ENCODE results near the gene STOML1.

STOML1 gene, protein sequence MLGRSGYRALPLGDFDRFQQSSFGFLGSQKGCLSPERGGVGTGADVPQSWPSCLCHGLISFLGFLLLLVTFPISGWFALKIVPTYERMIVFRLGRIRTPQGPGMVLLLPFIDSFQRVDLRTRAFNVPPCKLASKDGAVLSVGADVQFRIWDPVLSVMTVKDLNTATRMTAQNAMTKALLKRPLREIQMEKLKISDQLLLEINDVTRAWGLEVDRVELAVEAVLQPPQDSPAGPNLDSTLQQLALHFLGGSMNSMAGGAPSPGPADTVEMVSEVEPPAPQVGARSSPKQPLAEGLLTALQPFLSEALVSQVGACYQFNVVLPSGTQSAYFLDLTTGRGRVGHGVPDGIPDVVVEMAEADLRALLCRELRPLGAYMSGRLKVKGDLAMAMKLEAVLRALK

DNA sequence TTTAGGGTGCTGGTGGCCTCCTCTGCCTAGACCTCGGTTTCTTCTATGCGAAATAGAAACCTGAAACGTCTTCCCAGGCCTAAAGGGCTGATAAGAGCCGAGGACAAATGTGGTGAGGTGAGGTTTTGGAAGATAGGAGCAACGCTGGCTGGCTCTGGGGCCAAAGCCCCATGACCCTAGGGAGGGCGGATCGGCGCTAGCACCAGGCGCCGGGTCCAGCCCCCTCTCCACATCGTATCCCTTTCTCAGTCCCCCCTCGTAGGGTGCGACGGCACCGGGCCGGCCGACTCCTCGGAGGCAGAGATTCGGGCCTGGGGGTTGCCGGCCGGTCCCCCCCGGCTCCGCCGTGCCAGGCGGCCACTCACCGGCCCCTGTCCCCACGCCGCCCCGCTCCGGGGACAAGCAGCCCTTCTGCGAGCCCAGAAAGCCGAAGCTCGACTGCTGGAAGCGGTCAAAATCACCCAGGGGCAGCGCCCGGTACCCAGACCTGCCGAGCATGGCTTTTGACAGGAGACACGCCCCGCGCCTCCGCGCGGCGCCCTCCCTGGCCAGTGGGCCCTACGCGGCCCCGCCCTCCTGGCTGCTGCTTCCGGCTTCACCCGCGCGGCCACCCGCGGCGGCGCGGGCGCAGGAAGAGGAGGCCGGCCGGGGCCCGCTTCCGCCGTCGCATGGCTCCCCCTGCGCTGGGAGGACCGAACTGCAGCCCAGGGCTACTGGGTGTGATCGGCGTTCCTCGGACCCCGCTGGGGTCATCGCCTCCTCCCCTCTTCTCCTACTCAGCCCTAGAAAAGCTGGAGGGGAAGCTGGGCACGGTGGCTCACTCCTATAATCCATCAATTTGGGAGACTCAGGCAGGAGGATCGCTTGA, at the start of gene STOML1:
Gene STOML1 (minus strand): TSS at position 570 of the 868 bp plus-strand sequence. CDS start 72 bp downstream, at position 498.
- peak; percentile 88 to 96 for DNase-seq

DNA sequence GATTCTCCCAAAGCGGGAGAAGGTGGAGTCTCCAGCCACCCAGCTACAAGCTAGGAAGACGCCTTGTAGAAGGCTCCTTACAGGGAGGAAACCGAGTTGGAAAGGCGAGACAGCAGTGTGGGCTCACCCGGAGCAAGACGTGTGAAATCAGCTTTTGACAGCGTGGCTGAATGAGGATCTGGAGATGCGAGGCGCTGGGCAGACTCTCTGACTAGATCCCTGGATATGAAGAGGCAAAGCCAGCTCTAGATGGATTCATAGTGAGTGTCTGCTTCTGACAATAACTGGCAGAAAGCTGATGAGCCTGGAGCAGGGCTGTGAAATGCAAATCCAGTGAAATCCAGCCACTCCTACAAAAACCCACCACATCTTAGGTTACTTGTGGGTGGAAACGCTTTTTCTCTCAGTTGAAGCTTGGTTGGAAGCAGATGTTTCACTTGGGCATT, 49.2 kb upstream of the STOML1 start:
- no peak for DNase-seq

DNA sequence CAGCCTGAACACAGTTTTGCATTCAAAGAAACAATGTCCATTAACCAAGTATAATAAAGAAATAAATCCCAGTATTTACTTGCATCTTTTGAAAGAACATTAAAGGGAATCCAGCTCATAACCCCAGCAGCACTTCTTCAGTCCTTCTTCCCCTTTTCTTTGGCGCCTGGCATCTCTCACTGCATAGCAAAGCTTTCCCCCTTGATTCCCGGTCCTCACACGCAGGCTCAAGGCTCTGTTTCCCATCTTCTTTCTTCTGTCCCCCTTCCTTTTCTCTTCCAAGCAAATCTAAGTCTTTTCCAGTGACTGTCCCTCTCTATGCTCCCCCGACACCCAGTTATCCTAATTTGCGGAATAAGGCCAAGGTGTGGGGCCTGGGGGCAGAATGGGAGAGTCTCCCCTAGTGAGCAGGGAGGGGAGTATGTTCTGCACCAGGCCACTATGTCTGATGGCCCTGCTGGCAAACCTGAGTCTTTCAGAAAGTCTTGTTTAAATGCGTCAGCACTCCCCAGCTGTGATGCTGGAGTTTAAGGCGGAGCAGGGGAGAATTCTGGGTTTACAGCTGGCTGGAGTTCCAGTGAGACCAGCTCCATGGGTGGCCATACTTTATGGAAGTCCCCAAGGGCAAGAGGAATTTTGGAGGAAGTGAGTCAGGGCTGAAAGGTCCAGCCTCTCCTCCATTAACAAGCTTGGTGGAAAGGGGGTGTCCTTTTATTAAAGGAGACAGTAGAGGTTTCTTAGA, 48.2 kb upstream of the STOML1 start:
- DNase-seq: no peak

DNA sequence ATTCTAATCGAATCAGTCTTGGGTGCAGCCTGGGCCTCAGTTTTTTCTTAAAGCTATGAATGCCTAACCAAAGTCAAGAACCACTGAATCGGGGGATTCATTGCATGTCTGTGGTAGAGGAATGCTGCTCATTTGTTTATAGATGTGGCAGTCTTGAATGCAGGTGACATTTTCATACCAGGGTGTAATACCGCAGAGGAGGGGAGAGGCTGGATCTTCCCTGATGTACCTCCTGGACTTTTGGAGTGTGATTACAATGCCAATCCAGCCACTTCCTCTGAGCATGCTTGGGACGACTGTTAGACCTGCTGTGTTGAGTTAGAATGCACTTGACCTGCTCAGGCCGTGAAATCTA, 47.5 kb upstream of the STOML1 start:
- DNase-seq: no peak

DNA sequence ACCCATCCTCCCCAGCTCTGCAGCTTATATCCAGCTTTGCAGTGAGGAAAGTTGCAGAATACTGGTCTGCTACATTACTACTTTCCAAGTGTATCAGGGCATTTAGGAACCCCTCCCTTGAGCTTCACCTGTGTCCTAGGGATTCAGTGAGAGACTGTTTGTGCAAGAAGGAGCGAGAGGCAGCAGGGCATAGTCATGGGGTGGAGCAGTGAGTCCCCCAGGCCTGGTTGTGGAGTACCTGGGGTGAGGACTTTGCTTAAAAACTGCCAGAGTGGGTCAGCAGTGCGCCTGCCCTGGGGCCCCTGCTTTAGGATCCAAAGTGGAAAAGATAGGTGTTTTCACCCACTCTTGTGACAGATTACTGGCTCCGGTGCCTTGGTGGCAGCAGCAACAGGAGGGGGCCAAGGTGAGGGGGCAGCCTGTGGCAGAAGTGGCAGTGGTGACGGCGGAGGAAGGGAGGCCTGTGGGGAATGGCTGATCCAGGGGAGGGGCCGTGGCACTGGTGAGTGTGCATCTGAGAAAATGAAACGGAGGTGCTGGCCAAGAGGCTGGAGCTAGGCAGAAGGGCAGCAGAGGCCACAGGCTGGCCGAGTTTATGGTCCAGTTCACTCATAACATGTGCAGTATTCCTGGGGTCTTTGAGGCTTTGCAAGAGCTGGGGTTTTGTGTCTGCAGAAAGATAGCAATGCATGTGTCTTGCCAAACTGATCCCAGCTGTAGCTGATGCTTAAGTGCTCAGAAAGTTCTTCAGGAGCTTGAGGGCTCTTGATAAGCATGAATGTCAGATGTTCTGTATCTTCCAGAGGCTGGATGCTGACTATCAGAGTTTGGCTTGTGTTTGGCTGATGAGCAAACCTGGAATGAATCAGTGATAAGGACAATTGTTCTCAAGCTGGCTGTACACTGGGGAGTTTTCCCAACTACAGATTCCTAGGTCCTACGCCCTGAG, 46.9 kb upstream of the STOML1 start:
- DNase-seq: peak in 1 of 2 experiments; percentile 83

DNA sequence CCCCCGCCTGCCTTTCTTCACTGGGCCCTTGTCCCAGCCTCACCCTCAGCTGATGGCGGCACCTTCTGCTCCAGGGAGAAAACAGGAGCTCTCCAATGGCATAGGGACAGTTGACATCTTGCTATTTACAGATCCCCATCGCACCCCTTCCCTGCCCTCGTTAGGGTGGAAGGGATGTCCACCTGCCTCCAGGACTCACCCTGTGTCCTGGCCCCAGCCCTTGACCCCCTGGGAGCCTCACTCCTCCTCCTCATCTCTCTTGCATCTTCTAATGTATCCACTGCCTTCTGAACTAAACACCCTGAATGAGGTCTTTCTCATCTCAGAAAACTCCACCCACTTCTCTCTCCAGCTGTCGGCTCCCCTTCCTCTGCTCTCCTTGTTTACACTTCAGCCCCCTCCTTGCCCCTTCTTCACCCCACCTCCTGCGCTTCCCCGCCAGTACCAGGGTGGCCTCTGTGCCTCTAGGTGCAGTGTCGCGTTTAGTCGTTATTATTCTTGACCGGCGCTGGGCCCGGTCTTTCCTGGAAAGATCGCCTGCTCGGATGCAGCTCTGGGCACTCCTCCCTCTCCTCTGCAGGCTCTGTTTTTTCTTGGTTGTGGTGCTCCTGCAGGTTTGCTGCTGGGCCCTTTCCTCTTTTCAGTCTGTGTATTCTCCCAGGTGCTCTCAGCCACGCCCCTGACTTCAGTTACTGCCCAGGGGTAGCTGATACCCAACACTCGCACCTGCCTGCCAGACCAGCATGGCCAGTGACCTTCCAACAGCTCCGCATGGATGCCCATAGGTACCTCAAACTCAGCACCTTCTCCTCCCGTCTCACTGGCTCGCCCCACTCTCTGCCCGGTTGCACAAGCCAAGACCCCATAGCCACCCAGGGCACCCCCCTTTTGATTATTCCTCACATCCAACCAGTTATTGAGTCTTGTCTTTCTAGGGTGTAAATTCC, 45.3 kb upstream of the STOML1 start:
- DNase-seq: no peak

DNA sequence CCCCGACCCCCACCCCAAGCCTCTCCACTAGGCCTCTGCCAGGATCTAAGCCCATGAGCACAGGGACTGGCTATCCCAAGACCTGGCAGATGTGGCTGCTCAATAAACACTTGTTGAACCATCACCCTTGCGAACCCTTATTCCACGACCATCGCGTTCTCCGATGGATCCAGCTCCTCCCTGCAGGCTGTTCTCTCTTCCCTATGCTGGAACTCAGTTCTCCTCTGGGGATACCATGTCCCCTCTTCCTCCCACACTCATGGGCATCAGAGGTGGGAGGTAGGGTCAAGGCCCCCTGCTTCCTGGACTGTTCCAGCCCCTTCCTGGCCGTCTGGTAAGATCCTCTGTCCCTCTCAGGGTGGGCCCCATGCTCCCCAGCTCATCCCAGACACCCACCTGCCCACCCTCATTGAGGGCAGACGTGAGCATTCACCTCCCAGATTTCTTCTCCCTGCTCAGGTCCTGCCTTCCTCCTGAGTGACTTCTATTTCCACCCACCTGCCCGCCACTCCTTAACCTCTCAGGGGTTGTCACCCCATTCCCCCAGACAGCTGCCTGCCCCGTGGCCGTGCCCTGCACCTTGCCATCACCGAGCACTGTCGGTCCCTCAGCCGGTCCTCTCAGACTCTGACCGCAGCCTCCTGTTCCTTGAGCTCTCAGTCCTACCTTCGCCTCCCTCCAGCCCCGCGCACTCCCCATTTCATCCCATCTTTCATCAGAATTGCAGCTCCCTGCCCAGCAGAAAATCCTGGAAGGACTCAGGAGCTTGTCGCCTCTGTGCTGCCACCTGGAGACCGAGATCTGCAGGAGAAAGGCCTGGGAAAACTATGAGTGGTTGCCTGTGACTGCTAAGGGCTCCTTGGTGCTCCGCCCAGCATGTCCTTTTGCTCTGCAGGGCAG, 44.4 kb upstream of the STOML1 start:
- peak; percentile 41 to 69 for DNase-seq

DNA sequence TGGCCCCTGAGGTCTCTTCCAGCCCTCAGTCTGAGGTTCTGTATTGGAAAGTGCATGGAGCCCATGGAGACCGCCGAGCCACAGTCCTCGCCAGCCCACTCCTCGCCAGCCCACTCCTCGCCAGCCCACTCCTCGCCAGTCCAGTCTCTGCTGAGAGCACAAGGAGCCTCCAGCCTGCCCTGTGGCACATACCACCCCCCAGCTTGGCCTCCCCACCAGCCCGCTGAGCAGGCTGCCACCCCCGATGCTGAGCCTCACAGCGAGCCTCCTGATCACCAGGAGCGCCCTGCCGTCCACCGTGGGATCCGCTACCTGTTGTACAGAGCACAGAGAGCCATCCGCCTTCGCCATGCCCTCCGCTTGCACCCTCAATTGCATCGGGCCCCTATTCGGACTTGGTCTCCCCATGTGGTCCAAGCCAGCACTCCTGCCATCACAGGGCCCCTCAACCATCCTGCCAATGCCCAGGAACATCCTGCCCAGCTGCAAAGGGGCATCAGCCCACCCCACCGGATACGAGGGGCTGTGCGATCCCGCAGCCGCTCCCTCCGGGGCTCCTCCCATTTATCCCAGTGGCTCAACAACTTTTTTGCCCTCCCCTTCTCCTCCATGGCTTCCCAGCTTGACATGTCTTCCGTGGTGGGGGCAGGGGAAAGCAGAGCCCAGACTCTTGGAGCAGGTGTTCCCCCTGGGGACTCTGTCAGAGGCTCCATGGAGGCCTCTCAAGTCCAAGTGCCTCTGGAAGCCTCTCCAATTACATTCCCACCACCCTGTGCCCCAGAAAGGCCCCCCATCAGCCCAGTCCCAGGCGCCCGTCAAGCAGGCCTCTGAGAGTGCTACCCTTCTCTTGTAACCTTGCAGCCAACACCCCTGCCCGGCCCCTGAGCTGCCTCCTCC, 43.3 kb upstream of the STOML1 start:
- peak; percentile 27 to 60 for DNase-seq

DNA sequence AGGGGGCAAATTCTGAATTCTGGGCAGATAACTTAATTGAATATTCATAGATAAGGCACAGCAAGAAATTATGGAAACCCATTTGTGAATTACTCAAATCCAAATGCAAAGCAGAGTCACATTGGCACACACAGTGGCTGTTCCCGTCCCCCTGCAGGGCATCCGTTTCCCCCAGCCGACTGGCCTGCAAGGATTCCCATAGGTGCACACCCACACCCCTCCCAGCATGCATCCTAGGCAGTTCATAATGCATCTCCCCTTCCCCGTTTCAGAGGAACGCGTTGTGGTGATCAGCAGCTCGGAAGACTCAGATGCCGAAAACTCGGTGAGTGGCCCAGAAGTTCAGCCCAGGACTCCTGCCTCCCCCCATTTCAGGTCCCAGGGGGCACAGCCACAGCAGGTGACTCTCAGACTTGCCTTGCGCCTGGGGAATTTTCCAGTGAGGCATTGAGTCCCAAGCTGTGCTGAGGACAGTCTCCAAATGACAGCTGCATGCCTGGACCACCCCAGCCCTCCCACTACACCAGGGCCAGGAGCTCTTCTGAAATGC, 42.2 kb upstream of the STOML1 start:
- DNase-seq: no peak

DNA sequence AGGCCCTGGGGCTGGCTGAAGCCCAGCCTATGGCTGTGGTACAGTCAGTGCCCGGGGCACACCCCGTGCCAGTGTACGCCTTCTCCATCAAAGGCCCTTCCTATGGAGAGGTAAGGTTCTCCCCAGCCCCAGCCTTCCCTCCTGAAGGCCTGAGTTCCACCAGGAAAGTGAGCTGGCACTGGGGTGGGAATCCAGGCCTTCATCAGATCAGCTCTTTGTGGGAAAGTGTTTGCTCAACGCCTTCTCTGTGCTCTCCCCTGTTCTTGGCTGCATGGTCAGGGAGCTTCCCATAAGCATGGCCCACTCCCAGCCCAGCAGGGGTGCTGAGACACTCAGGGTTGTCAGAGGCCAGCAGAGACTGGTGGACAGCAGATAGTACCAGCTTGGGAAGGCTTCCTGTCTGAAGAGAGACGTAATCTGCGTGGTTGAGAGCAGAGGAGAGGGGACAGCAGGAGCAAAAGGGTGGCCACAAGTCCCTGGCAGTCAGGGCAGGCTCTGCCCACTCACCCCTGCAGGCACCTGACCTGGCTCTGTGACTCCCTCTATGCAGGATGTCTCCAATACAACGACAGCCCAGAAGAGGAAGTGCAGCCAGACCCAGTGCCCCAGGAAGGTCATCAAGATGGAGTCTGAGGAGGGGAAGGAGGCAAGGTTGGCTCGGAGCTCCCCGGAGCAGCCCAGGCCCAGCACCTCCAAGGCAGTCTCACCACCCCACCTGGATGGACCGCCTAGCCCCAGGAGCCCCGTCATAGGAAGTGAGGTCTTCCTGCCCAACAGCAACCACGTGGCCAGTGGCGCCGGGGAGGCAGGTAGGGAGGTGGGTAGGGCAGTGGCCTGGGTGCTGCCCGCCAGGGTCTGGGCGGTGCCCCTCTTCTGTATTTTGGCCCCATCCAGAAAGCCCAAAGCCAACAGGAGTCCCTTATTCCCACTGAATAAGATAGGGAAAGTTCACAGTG, 40.8 kb upstream of the STOML1 start:
- DNase-seq: no peak

DNA sequence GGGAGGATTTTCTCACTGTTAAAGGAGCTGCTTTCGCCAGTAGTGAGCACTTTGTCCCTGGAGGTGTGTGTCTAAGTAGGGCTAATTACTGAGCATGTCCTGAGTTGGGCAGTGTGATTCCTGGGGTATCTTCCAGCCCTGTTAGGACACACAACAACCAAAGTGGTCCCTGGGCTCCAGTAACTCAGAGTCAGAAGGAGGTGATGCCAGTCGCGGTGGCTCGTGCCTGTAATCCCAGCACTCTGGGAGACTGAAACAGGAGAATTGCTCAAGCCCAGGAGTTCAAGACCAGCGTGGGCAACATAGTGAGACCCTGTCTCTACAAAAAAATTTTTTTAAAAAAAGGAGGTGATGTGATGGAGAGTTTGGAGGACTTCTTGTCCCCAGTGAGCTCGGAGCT, 40.0 kb upstream of the STOML1 start:
- DNase-seq: no peak

DNA sequence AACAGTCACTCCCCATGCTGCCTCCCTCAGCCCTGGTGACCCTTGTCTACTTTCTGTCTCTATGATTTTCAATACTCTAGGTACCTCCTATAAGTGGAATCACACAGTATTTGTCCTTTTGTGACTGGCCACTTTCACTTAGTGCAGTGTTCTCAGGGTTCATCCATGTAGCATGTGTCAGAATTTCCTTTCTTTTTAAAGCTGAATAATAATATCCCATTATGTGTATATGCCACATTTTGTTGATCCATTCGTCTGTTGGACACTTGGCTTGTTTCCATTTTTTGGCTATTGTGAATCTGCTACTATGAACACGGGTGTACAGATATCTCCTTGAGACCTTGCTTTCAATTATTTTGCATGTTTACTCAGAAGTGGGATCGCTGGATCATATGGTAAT, 36.6 kb upstream of the STOML1 start:
- no peak for DNase-seq

DNA sequence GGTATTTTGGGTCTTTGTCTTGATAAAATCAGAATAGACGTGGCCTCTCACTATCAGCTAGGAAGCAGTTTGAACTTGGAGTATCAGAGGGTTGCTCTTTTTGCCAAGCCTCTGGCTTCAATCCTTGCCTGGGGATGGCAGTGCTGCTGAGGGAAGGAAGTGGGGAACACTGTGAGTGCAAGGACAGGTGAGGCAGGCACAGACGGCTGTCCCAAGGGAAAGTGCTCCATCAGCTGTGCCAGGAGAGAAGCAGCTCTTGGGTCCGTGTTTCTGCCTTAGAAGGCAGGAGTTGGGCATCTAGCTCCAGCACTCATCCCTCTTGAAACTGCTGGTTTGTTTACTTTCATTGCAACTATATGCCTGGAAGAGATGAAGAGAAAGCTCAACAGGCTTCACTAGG, 35.6 kb upstream of the STOML1 start:
- no peak for DNase-seq

DNA sequence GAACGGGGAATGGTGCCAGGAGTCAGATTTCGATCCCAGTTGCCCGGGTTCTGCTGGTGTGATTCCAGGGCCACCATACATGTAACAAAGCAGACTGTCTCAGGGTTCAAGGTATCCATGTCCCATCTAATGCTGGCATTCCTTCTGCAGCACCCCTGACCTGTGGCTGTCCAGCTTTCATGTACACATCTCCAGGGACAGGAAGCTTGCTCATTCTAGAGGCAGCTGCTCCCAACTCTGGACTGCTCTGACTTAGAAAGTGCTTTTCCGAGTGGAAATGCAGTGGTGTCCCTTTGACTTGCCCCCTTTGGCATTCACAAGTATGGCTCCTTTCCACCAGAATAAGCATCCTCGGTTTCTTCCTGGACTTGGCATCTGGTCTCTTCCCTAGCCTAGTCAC, 33.3 kb upstream of the STOML1 start:
- no peak for DNase-seq

DNA sequence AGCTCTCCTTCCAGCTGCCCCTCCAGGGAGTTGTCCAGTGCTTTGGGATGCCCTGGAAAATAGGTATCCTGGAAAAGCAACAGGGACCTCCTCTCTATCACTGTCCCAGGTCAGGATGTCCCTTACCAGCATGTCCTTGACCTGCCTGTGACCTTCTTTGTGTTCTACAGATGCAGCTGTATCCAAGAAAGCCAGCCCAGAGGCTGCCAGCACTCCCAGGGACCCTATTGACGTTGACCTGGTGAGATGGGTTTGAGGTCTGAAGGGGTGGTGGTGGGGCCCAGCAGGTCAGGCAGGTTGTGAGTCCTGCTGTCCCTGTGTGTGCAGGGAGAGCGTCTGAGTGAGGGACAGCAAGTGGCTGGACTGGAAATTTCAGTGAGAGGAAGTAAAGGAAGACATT, 32.6 kb upstream of the STOML1 start:
- DNase-seq: no peak

DNA sequence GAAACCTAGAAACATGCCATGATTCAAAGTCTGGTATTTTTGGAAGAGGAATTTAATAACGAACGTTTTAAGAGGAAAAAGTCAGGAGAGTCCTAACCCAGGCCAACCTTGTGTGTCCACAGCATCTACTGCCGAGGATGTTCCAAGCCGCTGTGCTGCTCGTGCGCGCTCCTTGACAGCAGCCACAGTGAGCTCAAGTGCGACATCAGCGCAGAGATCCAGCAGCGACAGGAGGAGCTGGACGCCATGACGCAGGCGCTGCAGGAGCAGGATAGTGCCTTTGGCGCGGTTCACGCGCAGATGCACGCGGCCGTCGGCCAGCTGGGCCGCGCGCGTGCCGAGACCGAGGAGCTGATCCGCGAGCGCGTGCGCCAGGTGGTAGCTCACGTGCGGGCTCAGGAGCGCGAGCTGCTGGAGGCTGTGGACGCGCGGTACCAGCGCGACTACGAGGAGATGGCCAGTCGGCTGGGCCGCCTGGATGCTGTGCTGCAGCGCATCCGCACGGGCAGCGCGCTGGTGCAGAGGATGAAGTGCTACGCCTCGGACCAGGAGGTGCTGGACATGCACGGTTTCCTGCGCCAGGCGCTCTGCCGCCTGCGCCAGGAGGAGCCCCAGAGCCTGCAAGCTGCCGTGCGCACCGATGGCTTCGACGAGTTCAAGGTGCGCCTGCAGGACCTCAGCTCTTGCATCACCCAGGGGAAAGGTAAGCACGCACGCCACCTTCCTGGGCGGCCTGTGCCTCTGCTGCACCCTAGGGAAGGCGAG, 30.8 kb upstream of the STOML1 start:
- no peak for DNase-seq
